ENCODE data around the gene PHF2. TPM values are rescaled to one million over a fixed set of nuclear protein-coding genes. Genes with fewer than 3 reads are reported as not detected.
A peak's percentile ranks its signal among the peaks of the same experiment; 100 is the strongest.

Gene PHF2
- total RNA-seq, 1 experiment from 2014 or later = 17.4 TPM

- H4K91ac ChIP-seq (ENCODE audit: insufficient read length, low read depth, low read length) = no peak overlapping the region
- H2BK5ac ChIP-seq (ENCODE audit: insufficient read length, low read length) = no peak overlapping the region
- no peak overlapping the region for H3K56ac ChIP-seq (ENCODE audit: insufficient read length, low read depth, low read length)
- H3T11ph ChIP-seq (ENCODE audit: low read length) = no peak overlapping the region
- no peak overlapping the region for H3K27ac ChIP-seq (ENCODE audit: insufficient read length, low read depth, low read length)
- no peak for DNase-seq
- no peaks in the 10 kb centered on the region for H3K9me3 ChIP-seq (ENCODE audit: control insufficient read depth, low read depth, low read length)
- no peak overlapping the region for H3K18ac ChIP-seq (ENCODE audit: insufficient read length, low read depth, low read length)
- no CpG with 5 or more reads among the region's 5 CpGs for WGBS (ENCODE audit: extremely low coverage, insufficient read length, low lambda C conversion rate)
- H4K5ac ChIP-seq (ENCODE audit: insufficient read length, low read depth, low read length) = no peak overlapping the region
- Mint-ChIP-seq H3K27me3 (ENCODE audit: low read depth) (no peaks in the 10 kb centered on the region), H3K27ac (peak overlapping the region in 1 of 3 experiments; percentile 50; a peak in 1 of 7 replicates), H3K4me1 (peaks cover 19 to 24% of the 10 kb centered on the region in 2 experiments), H3K9me3 (peaks cover 10 to 11% of the 10 kb centered on the region in 2 experiments), H3K4me3 (no peak overlapping the region), H3K36me3 (ENCODE audit: insufficient read depth in 1 of 3, low read depth in 3 of 3) (peaks cover 8 to 14% (median 11%) of the 10 kb centered on the region in 3 experiments)
- H3K14ac ChIP-seq (ENCODE audit: insufficient read depth, low read length) = no peak overlapping the region
- H2BK20ac ChIP-seq (ENCODE audit: low read depth, low read length, poor library complexity, severe bottlenecking) = no peak overlapping the region
- no peak overlapping the region for H2BK120ac ChIP-seq (ENCODE audit: low read depth, low read length, poor library complexity, severe bottlenecking)
- no peak overlapping the region for H2BK12ac ChIP-seq (ENCODE audit: insufficient read length, low read depth, low read length)
- H3K4ac ChIP-seq (ENCODE audit: low read depth, low read length) = no peak overlapping the region
- no peak overlapping the region for H2BK15ac ChIP-seq (ENCODE audit: low read depth, low read length)
- H2AK5ac ChIP-seq (ENCODE audit: insufficient read length, low read length) = no peak overlapping the region
- H3K9ac ChIP-seq (ENCODE audit: extremely low read depth, insufficient read length, low read length) = no peak overlapping the region
- H3K79me2 ChIP-seq (ENCODE audit: insufficient read depth, low read length) = peaks cover 9% of the 10 kb centered on the region; the same call in 1 of the 2 replicates
- no peak overlapping the region for H3K4me2 ChIP-seq (ENCODE audit: insufficient read depth, insufficient read length, low read length)
- TF ChIP-seq CTCF (conservative IDR thresholded peaks at IDR 0.05) = no peak
- H3K23ac ChIP-seq (ENCODE audit: insufficient read length, low read depth, low read length) = no peak overlapping the region
- H4K8ac ChIP-seq (replicated peaks; ENCODE audit: insufficient read length, low read depth, low read length) = no peak overlapping the region
- H3K4me1 ChIP-seq (ENCODE audit: insufficient read depth, low read length) = no peaks in the 10 kb centered on the region; the same call in 1 of the 2 replicates
- H2AFZ ChIP-seq (ENCODE audit: low read length) = no peak overlapping the region
- H3K23me2 ChIP-seq (ENCODE audit: insufficient read length, low read depth, low read length, poor library complexity, severe bottlenecking) = no peaks in the 10 kb centered on the region
- H3K79me1 ChIP-seq (ENCODE audit: insufficient read depth, low read depth, low read length, poor library complexity, severe bottlenecking) = peaks cover 2% of the 10 kb centered on the region
- H3K27me3 ChIP-seq (ENCODE audit: insufficient read depth, low read length) = no peaks in the 10 kb centered on the region
- H4K20me1 ChIP-seq (ENCODE audit: control insufficient read depth, insufficient read depth, insufficient read length) = no peaks in the 10 kb centered on the region
These were observed 36.8 kb downstream of the PHF2 start for GRCh38 chr9:93613174-93613573.

Data from H9 (cell line).